ENCODE data around the gene CCDC195. TPM values are rescaled to one million over a fixed set of nuclear protein-coding genes. Genes with fewer than 3 reads are reported as not detected.

CCDC195 gene
- total and polyA plus RNA-seq, 9 donors, result not detected

GRCh38 chr2:224685121-224685520, 31.0 kb downstream of the CCDC195 start:
- TF ChIP-seq, protein P1, sequence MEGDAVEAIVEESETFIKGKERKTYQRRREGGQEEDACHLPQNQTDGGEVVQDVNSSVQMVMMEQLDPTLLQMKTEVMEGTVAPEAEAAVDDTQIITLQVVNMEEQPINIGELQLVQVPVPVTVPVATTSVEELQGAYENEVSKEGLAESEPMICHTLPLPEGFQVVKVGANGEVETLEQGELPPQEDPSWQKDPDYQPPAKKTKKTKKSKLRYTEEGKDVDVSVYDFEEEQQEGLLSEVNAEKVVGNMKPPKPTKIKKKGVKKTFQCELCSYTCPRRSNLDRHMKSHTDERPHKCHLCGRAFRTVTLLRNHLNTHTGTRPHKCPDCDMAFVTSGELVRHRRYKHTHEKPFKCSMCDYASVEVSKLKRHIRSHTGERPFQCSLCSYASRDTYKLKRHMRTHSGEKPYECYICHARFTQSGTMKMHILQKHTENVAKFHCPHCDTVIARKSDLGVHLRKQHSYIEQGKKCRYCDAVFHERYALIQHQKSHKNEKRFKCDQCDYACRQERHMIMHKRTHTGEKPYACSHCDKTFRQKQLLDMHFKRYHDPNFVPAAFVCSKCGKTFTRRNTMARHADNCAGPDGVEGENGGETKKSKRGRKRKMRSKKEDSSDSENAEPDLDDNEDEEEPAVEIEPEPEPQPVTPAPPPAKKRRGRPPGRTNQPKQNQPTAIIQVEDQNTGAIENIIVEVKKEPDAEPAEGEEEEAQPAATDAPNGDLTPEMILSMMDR (IDR thresholded peaks at IDR 0.05), result no peak
- no peak for TF ChIP-seq POLR2A (IDR thresholded peaks at IDR 0.05)
- no peak for TF ChIP-seq EP300 (IDR thresholded peaks at IDR 0.05)
- no peaks in the 10 kb centered on the region for H3K9me3 ChIP-seq
- DNase-seq, result no peak
- no peak overlapping the region for H3K4me3 ChIP-seq
- H3K36me3 ChIP-seq, result no peaks in the 10 kb centered on the region
- no peaks in the 10 kb centered on the region for H3K4me1 ChIP-seq (ENCODE audit: insufficient read depth)
- no peak overlapping the region for H3K27ac ChIP-seq
- intact Hi-C loops (cut with DNase I), result no loop called here
- H3K27me3 ChIP-seq, result no peaks in the 10 kb centered on the region

DNA sequence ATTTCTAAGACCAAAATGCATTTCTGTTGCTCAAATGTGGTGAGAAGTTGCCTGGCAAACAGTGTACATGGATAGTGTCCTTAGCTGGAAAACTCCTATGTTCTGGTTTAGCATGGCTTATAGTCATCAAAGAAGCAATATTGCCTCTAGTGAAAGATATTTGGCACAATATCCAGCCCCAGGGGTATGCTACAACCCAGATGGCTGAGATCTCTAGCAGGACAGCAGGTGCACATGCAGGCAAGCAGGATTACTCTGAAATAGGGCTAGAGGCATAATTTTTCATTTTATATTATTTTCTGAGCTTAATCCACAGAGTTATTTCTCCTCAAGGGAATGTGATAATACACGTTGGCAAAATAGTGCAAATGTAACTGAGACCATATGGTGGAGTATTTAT, 34.0 kb downstream of the CCDC195 start:
- H3K27ac ChIP-seq, result no peak overlapping the region
- DNase-seq, result no peak
- H3K4me3 ChIP-seq, result no peak overlapping the region
- WGBS, 3 donors, result 5 to 13% (median 10%) methylated on average over 1 of the region's 1 CpG
- H3K36me3 ChIP-seq, result no peaks in the 10 kb centered on the region
- intact Hi-C loops (cut with DNase I), result no loop called here
- no peak for TF ChIP-seq POLR2A (IDR thresholded peaks at IDR 0.05)
- TF ChIP-seq, protein P1 (IDR thresholded peaks at IDR 0.05), result no peak
- no peak for TF ChIP-seq EP300 (IDR thresholded peaks at IDR 0.05)
- no peaks in the 10 kb centered on the region for H3K9me3 ChIP-seq
- H3K27me3 ChIP-seq, result no peaks in the 10 kb centered on the region
- H3K4me1 ChIP-seq (ENCODE audit: insufficient read depth), result no peaks in the 10 kb centered on the region

GRCh38 chr2:224671731-224672130, 44.4 kb downstream of the CCDC195 start:
- no peaks in the 10 kb centered on the region for H3K9me3 ChIP-seq
- H3K36me3 ChIP-seq, result no peaks in the 10 kb centered on the region
- no peak for DNase-seq
- no peaks in the 10 kb centered on the region for H3K4me1 ChIP-seq (ENCODE audit: insufficient read depth)
- 15 to 38% (median 26%) methylated on average over 1 of the region's 1 CpG for WGBS, 3 donors
- H3K4me3 ChIP-seq, result no peak overlapping the region
- H3K27ac ChIP-seq, result no peak overlapping the region
- TF ChIP-seq, protein P1 (IDR thresholded peaks at IDR 0.05), result no peak
- TF ChIP-seq EP300 (IDR thresholded peaks at IDR 0.05) (no peak), POLR2A (IDR thresholded peaks at IDR 0.05) (no peak)
- no peaks in the 10 kb centered on the region for H3K27me3 ChIP-seq
- intact Hi-C loops (cut with DNase I), result no loop called here

GRCh38 chr2:224670203-224670602, 46.0 kb downstream of the CCDC195 start:
- no peak for DNase-seq
- Histone ChIP-seq H3K27me3 (no peaks in the 10 kb centered on the region), H3K27ac (no peak overlapping the region), H3K4me1 (ENCODE audit: insufficient read depth) (no peaks in the 10 kb centered on the region), H3K9me3 (no peaks in the 10 kb centered on the region), H3K36me3 (no peaks in the 10 kb centered on the region), H3K4me3 (no peak overlapping the region)
- intact Hi-C loops (cut with DNase I), result no loop called here
- TF ChIP-seq, protein P1 (IDR thresholded peaks at IDR 0.05), result no peak
- TF ChIP-seq EP300 (IDR thresholded peaks at IDR 0.05) (no peak), POLR2A (IDR thresholded peaks at IDR 0.05) (no peak)
- WGBS, 3 donors, result 92 to 100% (median 98%) methylated on average over 1 of the region's 1 CpG

DNA sequence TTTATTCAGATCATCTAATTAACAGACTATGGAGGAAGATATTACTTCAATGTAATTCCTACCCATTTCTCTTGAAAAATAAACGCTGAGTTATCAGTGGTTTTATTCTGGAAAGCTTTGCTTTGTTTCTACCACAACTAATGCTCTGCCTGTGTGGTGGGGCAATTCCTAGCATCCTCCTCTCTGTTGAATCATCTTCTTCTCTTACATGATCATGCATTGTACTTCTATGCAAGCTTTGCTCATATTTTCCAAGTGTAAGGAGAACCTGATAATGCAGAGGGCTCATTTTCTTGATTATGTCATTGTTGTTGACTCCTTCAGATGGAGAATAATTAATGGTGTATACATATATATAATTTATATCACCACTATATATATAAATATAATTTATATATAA, 46.7 kb downstream of the CCDC195 start:
- Histone ChIP-seq H3K27ac (no peak overlapping the region), H3K4me3 (no peak overlapping the region), H3K36me3 (no peaks in the 10 kb centered on the region), H3K27me3 (no peaks in the 10 kb centered on the region), H3K4me1 (ENCODE audit: insufficient read depth) (no peaks in the 10 kb centered on the region), H3K9me3 (no peaks in the 10 kb centered on the region)
- intact Hi-C loops (cut with DNase I), result no loop called here
- no peak for DNase-seq
- 70 to 84% (median 78%) methylated on average over 1 of the region's 1 CpG for WGBS, 3 donors
- TF ChIP-seq POLR2A (IDR thresholded peaks at IDR 0.05), result no peak
- TF ChIP-seq, protein P1 (IDR thresholded peaks at IDR 0.05), result no peak
- no peak for TF ChIP-seq EP300 (IDR thresholded peaks at IDR 0.05)

All from ovary (tissue), 9 donors.